K562 (cell line): ENCODE measurements around the gene KIAA0319L. TPM values are rescaled to one million over a fixed set of nuclear protein-coding genes. Genes with fewer than 3 reads are reported as not detected.

Experiments
- CBX2 ChIP-seq: fragments of 200-600 bp; sonication (generic); IDR thresholded peaks from one replicate; pipeline ENCODE4 v1.6.1; 2012; ENCODE audit warnings: mild to moderate bottlenecking, low read length, inconsistent platforms; ENCODE audit not compliant: insufficient read depth, poor library complexity, severe bottlenecking
- CREB1 ChIP-seq, 2 experiments: sonication (generic) in 1 of 2; formaldehyde crosslinking in 1 of 2; IDR thresholded peaks; 2 replicates each; pipeline versions ENCODE4 v1.6.1 to v1.8.0; 2012 to 2022; ENCODE audit warnings: inconsistent platforms in 1 of 2, mild to moderate bottlenecking in 1 of 2, missing genetic modification reagents in 1 of 2, moderate library complexity in 1 of 2
- EGR1 ChIP-seq: fragments of 450-650 bp; conservative IDR thresholded peaks from 2 replicates; pipeline ENCODE4 v1.6.1; 2017; ENCODE audit warnings: mild to moderate bottlenecking
- JUN ChIP-seq, 2 experiments: sonication (generic) in 1 of 2; formaldehyde crosslinking in 1 of 2; IDR thresholded peaks; 2 replicates each; pipeline versions ENCODE4 v1.6.1 to v1.8.0; 2012 to 2022; ENCODE audit warnings: borderline replicate concordance in 2 of 2, mild to moderate bottlenecking in 2 of 2, improper control_type of control experiment in 1 of 2, low read depth in 1 of 2, low read length in 1 of 2, missing genetic modification reagents in 1 of 2
- NRF1 ChIP-seq, 2 experiments: fragments of 450-650 bp; IDR thresholded peaks in 1 of 2; conservative IDR thresholded peaks in 1 of 2; 2 replicates each; pipeline ENCODE4 v1.6.1; 2014; ENCODE audit warnings: mild to moderate bottlenecking in 2 of 2
- PHF20 ChIP-seq: fragments of 450-650 bp; IDR thresholded peaks from 2 replicates; pipeline ENCODE4 v1.6.1; 2018; ENCODE audit not compliant: partially characterized antibody
- POLR3G ChIP-seq: IDR thresholded peaks from 2 replicates; pipeline ENCODE4 v1.6.1; 2011; ENCODE audit not compliant: insufficient read length, insufficient replicate concordance; ENCODE audit errors: extremely low read depth
- SRSF1 ChIP-seq: fragments of 200-400 bp; formaldehyde crosslinking; IDR thresholded peaks from 2 replicates; pipeline ENCODE4 v1.6.1; 2017; ENCODE audit warnings: mild to moderate bottlenecking, low read depth, low read length, moderate library complexity
- ZBTB8A ChIP-seq: fragments of 450-650 bp; IDR thresholded peaks from 2 replicates; pipeline ENCODE4 v1.6.1; 2018; ENCODE audit warnings: mild to moderate bottlenecking, moderate library complexity; ENCODE audit not compliant: partially characterized antibody
- ZNF140 ChIP-seq: fragments of 250-450 bp; sonication (Bioruptor Pico); IDR thresholded peaks from 2 replicates; pipeline ENCODE4 v1.8.0; 2021; ENCODE audit warnings: moderate library complexity, mild to moderate bottlenecking, inconsistent platforms
- ZNF197 ChIP-seq: fragments of 200-800 bp; sonication (Bioruptor generic); IDR thresholded peaks from 2 replicates; pipeline ENCODE4 v1.6.1; 2016; ENCODE audit warnings: low read depth, missing genetic modification characterization, missing compliant biosample characterization
- ZNF644 ChIP-seq: fragments of 200-800 bp; sonication (Bioruptor generic); IDR thresholded peaks from 2 replicates; pipeline ENCODE4 v1.6.1; 2016; ENCODE audit warnings: low read depth, missing genetic modification characterization, missing compliant biosample characterization
- ZNF75A ChIP-seq: fragments of 450-650 bp; formaldehyde crosslinking; IDR thresholded peaks from 2 replicates; pipeline ENCODE4 v1.4.0; 2020; ENCODE audit warnings: mild to moderate bottlenecking
- polyA plus RNA-seq, 8 experiments: library from polyadenylated mRNA; depleted of rRNA in 4 of 8; stranded (reverse) in 5 of 8; unstranded in 3 of 8; fragments of >200 nt; fragmentation: Nextera tagmentation in 2 of 8; fragmentation: Illumina TruSeq in 1 of 8; extraction: Ambion mirVana in 2 of 8; extraction: Trizol in 1 of 8; gene quantifications; 2 replicates each; pipeline versions ENCODE4 v1.2.1 to v1.2.3, GENCODE V29; 2011 to 2014; ENCODE audit warnings: inconsistent platforms in 1 of 8, missing spikeins in 1 of 8
- total RNA-seq, 7 experiments: library from RNA; depleted of rRNA in 6 of 7; stranded (reverse); fragments of >200 nt in 6 of 7; fragmentation: Illumina TruSeq in 2 of 7; extraction: Trizol in 2 of 7; gene quantifications; 2 replicates each; pipeline versions ENCODE4 v1.2.1 to v1.2.3, GENCODE V29; 2011 to 2021; ENCODE audit warnings: low replicate concordance in 1 of 7
- TF ChIP-seq, protein P1 (sequence below): fragments of 450-650 bp; IDR thresholded peaks from 2 replicates; pipeline ENCODE4 v1.6.1; 2016; ENCODE audit warnings: missing biosample characterization, missing genetic modification characterization
- TF ChIP-seq, protein P2 (sequence below): fragments of 450-650 bp; IDR thresholded peaks from 2 replicates; pipeline ENCODE4 v1.6.1; 2016; ENCODE audit warnings: borderline replicate concordance
- TF ChIP-seq, protein P3 (sequence below): sonication (generic); formaldehyde crosslinking; IDR thresholded peaks from 2 replicates; pipeline ENCODE4 v1.8.1; 2023; ENCODE audit warnings: mild to moderate bottlenecking, missing genetic modification reagents

KIAA0319L gene
- total and polyA plus RNA-seq, 9 of the 15 experiments (the other 6 are each of a cell fraction or from before 2014, with no cell fraction given): 2.4 to 51.7 (median 27.4) TPM

GRCh38 chr1:35451125-35451528 lies 106.1 kb downstream of the KIAA0319L start (continued):
- TF ChIP-seq, protein P1, sequence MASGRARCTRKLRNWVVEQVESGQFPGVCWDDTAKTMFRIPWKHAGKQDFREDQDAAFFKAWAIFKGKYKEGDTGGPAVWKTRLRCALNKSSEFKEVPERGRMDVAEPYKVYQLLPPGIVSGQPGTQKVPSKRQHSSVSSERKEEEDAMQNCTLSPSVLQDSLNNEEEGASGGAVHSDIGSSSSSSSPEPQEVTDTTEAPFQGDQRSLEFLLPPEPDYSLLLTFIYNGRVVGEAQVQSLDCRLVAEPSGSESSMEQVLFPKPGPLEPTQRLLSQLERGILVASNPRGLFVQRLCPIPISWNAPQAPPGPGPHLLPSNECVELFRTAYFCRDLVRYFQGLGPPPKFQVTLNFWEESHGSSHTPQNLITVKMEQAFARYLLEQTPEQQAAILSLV (tag): no peak
- TF ChIP-seq, protein P2, sequence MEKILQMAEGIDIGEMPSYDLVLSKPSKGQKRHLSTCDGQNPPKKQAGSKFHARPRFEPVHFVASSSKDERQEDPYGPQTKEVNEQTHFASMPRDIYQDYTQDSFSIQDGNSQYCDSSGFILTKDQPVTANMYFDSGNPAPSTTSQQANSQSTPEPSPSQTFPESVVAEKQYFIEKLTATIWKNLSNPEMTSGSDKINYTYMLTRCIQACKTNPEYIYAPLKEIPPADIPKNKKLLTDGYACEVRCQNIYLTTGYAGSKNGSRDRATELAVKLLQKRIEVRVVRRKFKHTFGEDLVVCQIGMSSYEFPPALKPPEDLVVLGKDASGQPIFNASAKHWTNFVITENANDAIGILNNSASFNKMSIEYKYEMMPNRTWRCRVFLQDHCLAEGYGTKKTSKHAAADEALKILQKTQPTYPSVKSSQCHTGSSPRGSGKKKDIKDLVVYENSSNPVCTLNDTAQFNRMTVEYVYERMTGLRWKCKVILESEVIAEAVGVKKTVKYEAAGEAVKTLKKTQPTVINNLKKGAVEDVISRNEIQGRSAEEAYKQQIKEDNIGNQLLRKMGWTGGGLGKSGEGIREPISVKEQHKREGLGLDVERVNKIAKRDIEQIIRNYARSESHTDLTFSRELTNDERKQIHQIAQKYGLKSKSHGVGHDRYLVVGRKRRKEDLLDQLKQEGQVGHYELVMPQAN: no peak
- TF ChIP-seq ZNF75A (CRISPR knock-in tag) (no peak), ZNF197 (CRISPR knock-in tag) (no peak), JUN (IDR thresholded peaks at IDR 0.05; ENCODE audit: borderline replicate concordance, low read depth, low read length) (no peak), JUN (CRISPR knock-in tag; IDR thresholded peaks at IDR 0.05; ENCODE audit: borderline replicate concordance) (no peak), CBX2 (no peak), NRF1 (conservative IDR thresholded peaks at IDR 0.05 in 1 of 2, IDR thresholded peaks at IDR 0.05 in 1 of 2) (no peak), ZNF644 (tag) (no peak), ZNF140 (CRISPR knock-in tag) (no peak), EGR1 (no peak), ZBTB8A (no peak), SRSF1 (no peak), CREB1 (IDR thresholded peaks at IDR 0.05) (no peak), CREB1 (CRISPR knock-in tag; IDR thresholded peaks at IDR 0.05) (0 out of 2 replicates have a peak, but pooled peaks have one; percentile 16), POLR3G (no peak), PHF20 (no peak)
- TF ChIP-seq, protein P3, sequence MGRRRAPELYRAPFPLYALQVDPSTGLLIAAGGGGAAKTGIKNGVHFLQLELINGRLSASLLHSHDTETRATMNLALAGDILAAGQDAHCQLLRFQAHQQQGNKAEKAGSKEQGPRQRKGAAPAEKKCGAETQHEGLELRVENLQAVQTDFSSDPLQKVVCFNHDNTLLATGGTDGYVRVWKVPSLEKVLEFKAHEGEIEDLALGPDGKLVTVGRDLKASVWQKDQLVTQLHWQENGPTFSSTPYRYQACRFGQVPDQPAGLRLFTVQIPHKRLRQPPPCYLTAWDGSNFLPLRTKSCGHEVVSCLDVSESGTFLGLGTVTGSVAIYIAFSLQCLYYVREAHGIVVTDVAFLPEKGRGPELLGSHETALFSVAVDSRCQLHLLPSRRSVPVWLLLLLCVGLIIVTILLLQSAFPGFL (CRISPR knock-in tag): no peak
